ENCODE data around the gene PPP2R2B.

- TF ChIP-seq L3MBTL2 (conservative IDR thresholded peaks at IDR 0.05), result no peak
- no peak for TF ChIP-seq ARNT (IDR thresholded peaks at IDR 0.05)
- no peak for TF ChIP-seq SP1 (IDR thresholded peaks at IDR 0.05)
- TF ChIP-seq TARDBP (IDR thresholded peaks at IDR 0.05), result no peak
- no peak for TF ChIP-seq ZNF384 (IDR thresholded peaks at IDR 0.05)
- TF ChIP-seq ELF4 (IDR thresholded peaks at IDR 0.05), result no peak
- no peak for TF ChIP-seq BHLHE40 (IDR thresholded peaks at IDR 0.05; ENCODE audit: borderline replicate concordance)
Observed at GRCh38 chr5:146894753-146895521, 16.4 kb upstream of the PPP2R2B start.
